ENCODE data around the gene GRAP2.
"Not testable (repeated sequence)": the region's sequence is repeated elsewhere in the genome, so short reads cannot be mapped to it uniquely, and the experiment has no call there.

The GRAP2 gene

GRCh38 chr22:39900306-39901227 is at the start of gene GRAP2:
Gene GRAP2, plus strand, starts transcription at chr22:39901084. Its CDS starts 46,023 bp downstream, at chr22:39947107.
- Histone ChIP-seq H3K27me3 (ENCODE audit: control insufficient read depth in 1 of 2, insufficient read depth in 2 of 2, low read length in 2 of 2) (peaks cover 0 to 4% of the 10 kb centered on the region in 2 donors), H3K4me3 (ENCODE audit: low read length in 2 of 2) (no peak within 1 kb of the TSS), H3K9me3 (ENCODE audit: control insufficient read depth in 2 of 2, low read length in 2 of 2) (no peaks in the 10 kb centered on the region), H3K27ac (ENCODE audit: low read length) (no peak within 1 kb of the TSS), H3K36me3 (ENCODE audit: control insufficient read depth in 2 of 2, insufficient read depth in 2 of 2, low read length in 2 of 2) (no peaks in the 10 kb centered on the region), H3K9ac (ENCODE audit: low read length in 2 of 2) (no peak within 1 kb of the TSS), H3K4me1 (ENCODE audit: control insufficient read depth, insufficient read depth, low read length) (no peaks in the 10 kb centered on the region)

- Histone ChIP-seq H3K9me3 (ENCODE audit: control insufficient read depth in 2 of 2, low read length in 2 of 2) (no peaks in the 10 kb centered on the region), H3K4me1 (ENCODE audit: control insufficient read depth, insufficient read depth, low read length) (no peaks in the 10 kb centered on the region), H3K36me3 (ENCODE audit: control insufficient read depth in 2 of 2, insufficient read depth in 2 of 2, low read length in 2 of 2) (no peaks in the 10 kb centered on the region), H3K4me3 (ENCODE audit: low read length in 2 of 2) (no peak overlapping the region), H3K9ac (ENCODE audit: low read length in 2 of 2) (no peak overlapping the region), H3K27me3 (ENCODE audit: control insufficient read depth in 1 of 2, insufficient read depth in 2 of 2, low read length in 2 of 2) (no peaks in the 10 kb centered on the region), H3K27ac (ENCODE audit: low read length) (no peak overlapping the region)
Observed at GRCh38 chr22:39851606-39852315, 49.1 kb upstream of the GRAP2 start.

- no peak overlapping the region for H3K27ac ChIP-seq (ENCODE audit: low read length)
- H3K4me3 ChIP-seq (ENCODE audit: low read length in 2 of 2), result no peak overlapping the region
- no peaks in the 10 kb centered on the region for H3K27me3 ChIP-seq (ENCODE audit: control insufficient read depth in 1 of 2, insufficient read depth in 2 of 2, low read length in 2 of 2)
- no peaks in the 10 kb centered on the region for H3K36me3 ChIP-seq (ENCODE audit: control insufficient read depth in 2 of 2, insufficient read depth in 2 of 2, low read length in 2 of 2)
- no peaks in the 10 kb centered on the region for H3K4me1 ChIP-seq (ENCODE audit: control insufficient read depth, insufficient read depth, low read length)
- no peak overlapping the region for H3K9ac ChIP-seq (ENCODE audit: low read length in 2 of 2)
- no peaks in the 10 kb centered on the region for H3K9me3 ChIP-seq (ENCODE audit: control insufficient read depth in 2 of 2, low read length in 2 of 2)
Observed at GRCh38 chr22:39852799-39853198, 48.1 kb upstream of the GRAP2 start.

GRCh38 chr22:39856588-39856987 is 44.3 kb upstream of the GRAP2 start:
- no peaks in the 10 kb centered on the region for H3K27me3 ChIP-seq (ENCODE audit: control insufficient read depth in 1 of 2, insufficient read depth in 2 of 2, low read length in 2 of 2)
- H3K9me3 ChIP-seq (ENCODE audit: control insufficient read depth in 2 of 2, low read length in 2 of 2), result no peaks in the 10 kb centered on the region
- H3K36me3 ChIP-seq (ENCODE audit: control insufficient read depth in 2 of 2, insufficient read depth in 2 of 2, low read length in 2 of 2), result no peaks in the 10 kb centered on the region
- no peaks in the 10 kb centered on the region for H3K4me1 ChIP-seq (ENCODE audit: control insufficient read depth, insufficient read depth, low read length)
- H3K27ac ChIP-seq (ENCODE audit: low read length), result no peak overlapping the region
- no peak overlapping the region for H3K9ac ChIP-seq (ENCODE audit: low read length in 2 of 2)
- H3K4me3 ChIP-seq (ENCODE audit: low read length in 2 of 2), result no peak overlapping the region

- no peaks in the 10 kb centered on the region for H3K36me3 ChIP-seq (ENCODE audit: control insufficient read depth in 2 of 2, insufficient read depth in 2 of 2, low read length in 2 of 2)
- no peaks in the 10 kb centered on the region for H3K9me3 ChIP-seq (ENCODE audit: control insufficient read depth in 2 of 2, low read length in 2 of 2)
- H3K9ac ChIP-seq (ENCODE audit: low read length in 2 of 2), result no peak overlapping the region
- H3K4me3 ChIP-seq (ENCODE audit: low read length in 2 of 2), result no peak overlapping the region
- no peak overlapping the region for H3K27ac ChIP-seq (ENCODE audit: low read length)
- H3K27me3 ChIP-seq (ENCODE audit: control insufficient read depth in 1 of 2, insufficient read depth in 2 of 2, low read length in 2 of 2), result peaks cover 0 to 2% of the 10 kb centered on the region in 2 donors
- H3K4me1 ChIP-seq (ENCODE audit: control insufficient read depth, insufficient read depth, low read length), result no peaks in the 10 kb centered on the region
Observed at GRCh38 chr22:39859903-39860588, 40.8 kb upstream of the GRAP2 start.

GRCh38 chr22:39868741-39869140 is 32.1 kb upstream of the GRAP2 start:
- H3K4me3 ChIP-seq (ENCODE audit: low read length in 2 of 2), result no peak overlapping the region
- no peaks in the 10 kb centered on the region for H3K9me3 ChIP-seq (ENCODE audit: control insufficient read depth in 2 of 2, low read length in 2 of 2)
- H3K27ac ChIP-seq (ENCODE audit: low read length), result no peak overlapping the region
- no peaks in the 10 kb centered on the region for H3K4me1 ChIP-seq (ENCODE audit: control insufficient read depth, insufficient read depth, low read length)
- peaks cover 0 to 3% of the 10 kb centered on the region in 2 donors for H3K27me3 ChIP-seq (ENCODE audit: control insufficient read depth in 1 of 2, insufficient read depth in 2 of 2, low read length in 2 of 2)
- H3K9ac ChIP-seq (ENCODE audit: low read length in 2 of 2), result no peak overlapping the region
- no peaks in the 10 kb centered on the region for H3K36me3 ChIP-seq (ENCODE audit: control insufficient read depth in 2 of 2, insufficient read depth in 2 of 2, low read length in 2 of 2)

- H3K36me3 ChIP-seq (ENCODE audit: control insufficient read depth in 2 of 2, insufficient read depth in 2 of 2, low read length in 2 of 2); H3K27ac ChIP-seq (ENCODE audit: low read length); H3K27me3 ChIP-seq (ENCODE audit: control insufficient read depth in 1 of 2, insufficient read depth in 2 of 2, low read length in 2 of 2); H3K4me1 ChIP-seq (ENCODE audit: control insufficient read depth, insufficient read depth, low read length); H3K4me3 ChIP-seq (ENCODE audit: low read length in 2 of 2); H3K9ac ChIP-seq (ENCODE audit: low read length in 2 of 2); H3K9me3 ChIP-seq (ENCODE audit: control insufficient read depth in 2 of 2, low read length in 2 of 2): not testable (repeated sequence)
Observed at GRCh38 chr22:39869797-39870196, 31.1 kb upstream of the GRAP2 start.

- Histone ChIP-seq H3K27me3 (ENCODE audit: control insufficient read depth in 1 of 2, insufficient read depth in 2 of 2, low read length in 2 of 2) (peaks cover 0 to 3% of the 10 kb centered on the region in 2 donors), H3K4me3 (ENCODE audit: low read length in 2 of 2) (no peak overlapping the region), H3K4me1 (ENCODE audit: control insufficient read depth, insufficient read depth, low read length) (no peaks in the 10 kb centered on the region), H3K9ac (ENCODE audit: low read length in 2 of 2) (no peak overlapping the region), H3K27ac (ENCODE audit: low read length) (no peak overlapping the region), H3K9me3 (ENCODE audit: control insufficient read depth in 2 of 2, low read length in 2 of 2) (no peaks in the 10 kb centered on the region), H3K36me3 (ENCODE audit: control insufficient read depth in 2 of 2, insufficient read depth in 2 of 2, low read length in 2 of 2) (no peaks in the 10 kb centered on the region)
Observed at GRCh38 chr22:39871008-39871798, 29.7 kb upstream of the GRAP2 start.

GRCh38 chr22:39872548-39872947 is 28.3 kb upstream of the GRAP2 start:
- Histone ChIP-seq H3K9me3 (ENCODE audit: control insufficient read depth in 2 of 2, low read length in 2 of 2) (no peaks in the 10 kb centered on the region), H3K27ac (ENCODE audit: low read length) (no peak overlapping the region), H3K9ac (ENCODE audit: low read length in 2 of 2) (no peak overlapping the region), H3K4me1 (ENCODE audit: control insufficient read depth, insufficient read depth, low read length) (no peaks in the 10 kb centered on the region), H3K27me3 (ENCODE audit: control insufficient read depth in 1 of 2, insufficient read depth in 2 of 2, low read length in 2 of 2) (peaks cover 0 to 3% of the 10 kb centered on the region in 2 donors), H3K36me3 (ENCODE audit: control insufficient read depth in 2 of 2, insufficient read depth in 2 of 2, low read length in 2 of 2) (no peaks in the 10 kb centered on the region), H3K4me3 (ENCODE audit: low read length in 2 of 2) (no peak overlapping the region)

GRCh38 chr22:39873965-39874364 is 26.9 kb upstream of the GRAP2 start:
- Histone ChIP-seq H3K36me3 (ENCODE audit: control insufficient read depth in 2 of 2, insufficient read depth in 2 of 2, low read length in 2 of 2) (no peaks in the 10 kb centered on the region), H3K27me3 (ENCODE audit: control insufficient read depth in 1 of 2, insufficient read depth in 2 of 2, low read length in 2 of 2) (peaks cover 0 to 3% of the 10 kb centered on the region in 2 donors)

More at GRCh38 chr22:39873965-39874364, 26.9 kb upstream of the GRAP2 start:
- H3K27ac ChIP-seq (ENCODE audit: low read length), result no peak overlapping the region
- no peak overlapping the region for H3K9ac ChIP-seq (ENCODE audit: low read length in 2 of 2)
- no peaks in the 10 kb centered on the region for H3K9me3 ChIP-seq (ENCODE audit: control insufficient read depth in 2 of 2, low read length in 2 of 2)
- H3K4me3 ChIP-seq (ENCODE audit: low read length in 2 of 2), result no peak overlapping the region
- H3K4me1 ChIP-seq (ENCODE audit: control insufficient read depth, insufficient read depth, low read length), result no peaks in the 10 kb centered on the region

Measured in stomach smooth muscle (tissue), 2 donors.